HG03442 (cell line): ENCODE data around the gene FXR1.
"Not testable (repeated sequence)": the region's sequence is repeated elsewhere in the genome, so short reads cannot be mapped to it uniquely, and the experiment has no call there.

Source experiments
- ATAC-seq: cut with Tn5 transposase; IDR thresholded peaks from one replicate; pipeline ENCODE4 v1.9.1; 2021; ENCODE audit warnings: mild to moderate bottlenecking, moderate library complexity; ENCODE audit not compliant: unreplicated experiment

FXR1 gene

DNA sequence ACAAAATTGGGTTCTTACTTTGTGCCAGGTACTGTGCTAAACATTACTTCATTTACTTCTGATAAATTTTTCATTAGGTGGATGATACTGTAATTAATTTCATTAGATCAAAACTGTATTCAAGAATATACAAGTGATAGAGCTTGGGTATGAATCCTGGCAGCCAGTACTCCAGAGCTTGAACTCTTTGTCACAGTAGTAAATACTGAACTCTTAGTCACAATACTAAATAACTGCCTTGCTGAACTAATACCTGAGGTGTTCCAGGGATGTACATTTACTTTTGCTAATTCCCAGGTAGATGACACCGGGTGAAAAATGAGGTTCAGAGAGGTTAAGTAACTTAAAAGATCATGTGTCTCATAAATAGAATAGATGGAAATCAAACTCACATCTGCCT is 20.3 kb downstream of the FXR1 start:
- ATAC-seq = no peak

DNA sequence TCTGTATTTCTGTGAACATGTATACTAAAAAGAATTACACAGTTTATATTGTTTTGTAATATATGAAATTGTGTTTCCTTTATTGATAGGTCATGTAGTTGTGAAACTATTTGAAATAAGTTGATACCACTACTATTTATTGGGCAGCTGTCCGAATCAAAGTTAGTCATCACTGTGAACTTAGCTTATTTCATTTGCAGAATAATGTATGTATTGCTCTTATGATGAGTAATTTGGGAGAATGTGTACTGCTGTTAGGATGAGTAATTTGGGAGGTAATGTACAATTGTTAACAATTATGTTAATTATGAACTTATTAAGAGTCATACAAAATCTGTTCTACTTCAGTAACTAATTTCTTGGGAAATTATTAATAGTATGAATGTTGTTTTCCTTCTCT is 22.2 kb downstream of the FXR1 start:
- ATAC-seq = no peak

DNA sequence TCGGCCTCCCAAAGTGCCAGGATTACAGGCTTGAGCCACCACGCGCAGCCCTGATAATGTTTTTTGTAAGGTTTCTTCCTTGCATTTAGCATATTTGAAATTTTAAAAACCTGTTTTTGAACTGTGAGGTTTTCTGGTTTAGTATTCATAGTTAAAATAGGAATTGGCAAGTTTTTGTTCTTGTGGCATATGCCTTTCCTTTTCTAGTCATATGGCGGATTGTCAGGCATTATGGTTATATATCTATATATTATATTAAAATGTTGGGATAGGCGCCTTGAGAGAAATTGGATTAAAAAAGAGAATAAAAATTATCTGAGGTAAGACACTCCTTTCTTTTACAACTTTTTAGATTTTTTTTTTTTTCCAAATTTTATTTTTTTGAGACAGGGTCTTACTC is 28.4 kb downstream of the FXR1 start:
- no peak for ATAC-seq

GRCh38 chr3:180947761-180948390 is 35.4 kb downstream of the FXR1 start:
- ATAC-seq = peak; percentile 92

GRCh38 chr3:180959691-180960090 is 47.2 kb downstream of the FXR1 start:
- ATAC-seq = peak; percentile 50

DNA sequence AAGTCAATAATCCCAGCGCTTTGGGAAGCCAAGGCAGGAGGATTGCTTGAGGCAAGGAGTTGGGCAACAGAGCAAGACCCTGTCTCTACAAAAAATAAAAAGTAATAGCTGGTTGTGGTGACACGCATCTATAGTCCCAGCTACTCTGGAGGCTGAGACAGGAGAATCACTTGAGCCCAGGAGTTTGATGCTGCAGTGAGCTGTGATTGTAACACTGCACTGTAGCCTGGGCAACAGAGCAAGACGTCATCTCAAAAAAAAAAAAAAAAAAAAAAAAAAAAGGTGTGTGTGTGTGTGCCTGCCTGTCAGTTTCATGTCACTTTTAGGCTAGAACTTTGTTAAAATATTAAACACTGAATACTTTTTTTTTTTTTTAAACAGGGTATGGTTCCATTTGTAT is 48.6 kb downstream of the FXR1 start:
- no peak for ATAC-seq

DNA sequence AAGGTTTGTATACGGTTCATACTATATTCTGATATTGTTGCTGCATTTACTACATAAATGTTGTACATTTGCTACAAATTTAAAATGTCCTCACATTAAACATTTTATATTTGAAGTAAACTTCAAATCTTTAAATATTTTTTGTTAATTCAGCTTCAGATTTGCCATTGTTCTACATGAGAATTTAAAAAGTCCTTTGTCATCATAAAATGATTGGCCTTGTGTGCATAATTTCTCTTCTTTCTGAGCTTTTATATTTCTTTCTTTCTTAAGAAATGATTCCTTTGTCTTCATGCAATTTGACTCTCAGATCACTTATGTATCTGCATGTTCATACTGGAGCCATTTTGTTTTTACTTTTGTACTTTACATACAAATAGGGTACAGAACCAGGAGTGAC is 49.1 kb downstream of the FXR1 start:
- no peak for ATAC-seq

- ATAC-seq = no peak
Observed at GRCh38 chr3:180962530-180962929, 50.1 kb downstream of the FXR1 start.

DNA sequence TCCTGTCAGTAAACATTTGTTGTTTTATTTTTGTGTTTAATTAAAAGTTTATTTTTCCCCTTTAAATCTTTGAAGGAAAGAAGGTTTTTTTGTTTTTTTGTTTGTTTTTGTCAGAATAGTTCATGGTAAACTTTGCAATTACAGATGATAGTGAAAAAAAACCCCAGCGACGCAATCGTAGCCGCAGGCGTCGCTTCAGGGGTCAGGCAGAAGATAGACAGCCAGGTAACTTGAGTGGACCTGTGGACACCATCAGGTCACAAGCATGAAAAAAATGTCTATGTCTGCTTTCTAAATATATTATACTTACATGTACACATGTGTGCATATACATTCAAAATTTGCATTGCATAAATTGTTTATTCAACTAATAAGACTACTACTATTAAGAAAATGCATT is 58.5 kb downstream of the FXR1 start:
- no peak for ATAC-seq

DNA sequence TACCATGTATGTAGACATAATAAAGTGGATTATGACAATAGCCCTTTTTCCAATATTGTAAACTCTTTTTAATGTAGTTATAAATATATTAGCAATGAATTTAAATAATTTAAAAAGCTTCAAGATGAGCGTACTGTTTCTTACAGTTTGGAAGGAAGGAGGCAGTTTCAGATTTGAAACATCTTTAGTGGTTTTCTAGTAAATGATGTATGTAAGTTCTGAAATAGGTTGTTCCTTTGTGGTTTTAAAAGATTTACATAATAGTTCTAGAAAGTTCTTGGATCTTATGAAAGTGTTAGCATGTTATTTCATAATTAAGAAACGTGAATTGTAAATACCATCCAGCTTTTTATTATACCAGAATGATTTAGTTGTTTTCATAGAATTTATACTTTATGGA is 61.1 kb downstream of the FXR1 start:
- ATAC-seq = peak; percentile 66

DNA sequence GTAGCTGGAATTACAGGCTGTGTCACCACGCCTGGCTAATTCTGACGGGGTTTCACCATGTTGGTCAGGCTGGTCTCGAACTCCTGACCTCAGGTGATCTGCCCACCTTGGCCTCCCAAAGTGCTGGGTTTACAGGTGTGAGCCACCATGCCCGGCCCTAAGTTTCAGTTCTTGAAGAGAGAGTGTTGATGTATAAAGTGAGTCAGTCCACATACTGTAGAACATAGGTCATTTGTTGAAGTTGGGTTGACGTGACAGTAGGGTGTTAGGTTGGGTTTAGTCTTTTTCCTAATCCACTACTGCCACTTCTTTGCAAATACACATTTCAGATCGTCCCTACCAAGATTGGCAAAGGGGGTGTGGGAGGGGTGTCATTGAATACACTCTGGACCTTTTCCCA is 61.8 kb downstream of the FXR1 start:
- no peak for ATAC-seq

- no peak for ATAC-seq
Observed at GRCh38 chr3:180977498-180977897, 65.0 kb downstream of the FXR1 start.

- ATAC-seq = no peak
Observed at GRCh38 chr3:180979961-180980360, 67.5 kb downstream of the FXR1 start.

DNA sequence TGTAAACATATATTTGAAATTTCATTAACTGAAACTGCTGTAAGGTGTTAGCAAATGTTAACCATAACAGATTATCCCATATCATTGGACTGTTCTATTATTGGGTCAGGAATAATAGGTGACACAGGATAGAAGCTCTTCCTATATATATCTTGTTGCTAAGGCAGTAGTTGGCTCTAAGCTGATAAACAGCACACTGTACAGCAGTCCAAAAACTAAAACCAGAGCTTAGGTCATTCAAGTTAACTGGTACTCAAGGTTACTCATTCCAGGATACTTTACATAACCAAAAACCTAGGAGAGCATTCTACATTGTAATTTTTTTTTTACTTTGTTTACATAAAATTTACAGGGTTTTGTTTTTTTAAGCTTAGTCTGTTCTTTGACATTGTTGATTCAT is 68.1 kb downstream of the FXR1 start:
- peak; percentile 46 for ATAC-seq

DNA sequence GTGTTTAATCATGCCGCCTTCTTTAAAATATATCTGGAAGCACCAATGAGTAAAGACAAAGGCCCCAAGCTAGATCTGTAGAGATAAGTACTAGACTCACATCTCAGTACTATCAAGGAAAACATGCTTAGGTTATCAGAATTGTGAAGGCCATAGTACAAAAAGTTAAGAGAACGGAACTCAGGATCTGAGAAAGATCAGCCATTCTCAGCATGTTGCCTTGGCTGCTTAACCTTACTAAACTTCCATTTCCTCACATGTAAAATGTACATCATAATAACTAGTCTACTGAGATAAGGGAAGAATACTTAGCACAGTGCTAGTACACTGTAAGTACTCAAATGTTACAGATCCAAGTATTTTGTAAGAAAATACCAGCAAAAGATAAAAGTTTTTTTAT is 69.4 kb downstream of the FXR1 start:
- ATAC-seq = no peak

GRCh38 chr3:180983136-180983535 is 70.7 kb downstream of the FXR1 start:
- no peak for ATAC-seq

DNA sequence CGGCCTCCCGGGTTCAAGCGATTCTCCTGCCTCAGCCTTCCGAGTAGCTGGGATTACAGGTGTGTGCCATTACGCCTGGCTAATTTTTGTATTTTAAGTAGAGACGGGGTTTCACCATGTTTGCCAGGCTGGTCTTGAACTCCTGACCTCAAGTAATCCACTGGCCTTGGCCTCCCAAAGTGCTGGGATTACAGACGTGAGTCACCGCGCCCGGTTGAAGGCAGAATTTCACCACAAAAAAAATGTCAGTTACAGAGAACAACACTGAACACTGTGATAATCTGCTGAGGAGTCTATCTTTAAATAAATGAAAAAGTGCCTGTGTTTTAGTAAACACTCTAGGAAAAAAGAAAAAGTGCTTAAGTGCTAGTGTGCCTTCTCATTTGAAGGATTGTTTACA is 73.9 kb downstream of the FXR1 start:
- not testable (repeated sequence) for ATAC-seq

GRCh38 chr3:180987344-180987743 is 74.9 kb downstream of the FXR1 start:
- ATAC-seq = no peak

DNA sequence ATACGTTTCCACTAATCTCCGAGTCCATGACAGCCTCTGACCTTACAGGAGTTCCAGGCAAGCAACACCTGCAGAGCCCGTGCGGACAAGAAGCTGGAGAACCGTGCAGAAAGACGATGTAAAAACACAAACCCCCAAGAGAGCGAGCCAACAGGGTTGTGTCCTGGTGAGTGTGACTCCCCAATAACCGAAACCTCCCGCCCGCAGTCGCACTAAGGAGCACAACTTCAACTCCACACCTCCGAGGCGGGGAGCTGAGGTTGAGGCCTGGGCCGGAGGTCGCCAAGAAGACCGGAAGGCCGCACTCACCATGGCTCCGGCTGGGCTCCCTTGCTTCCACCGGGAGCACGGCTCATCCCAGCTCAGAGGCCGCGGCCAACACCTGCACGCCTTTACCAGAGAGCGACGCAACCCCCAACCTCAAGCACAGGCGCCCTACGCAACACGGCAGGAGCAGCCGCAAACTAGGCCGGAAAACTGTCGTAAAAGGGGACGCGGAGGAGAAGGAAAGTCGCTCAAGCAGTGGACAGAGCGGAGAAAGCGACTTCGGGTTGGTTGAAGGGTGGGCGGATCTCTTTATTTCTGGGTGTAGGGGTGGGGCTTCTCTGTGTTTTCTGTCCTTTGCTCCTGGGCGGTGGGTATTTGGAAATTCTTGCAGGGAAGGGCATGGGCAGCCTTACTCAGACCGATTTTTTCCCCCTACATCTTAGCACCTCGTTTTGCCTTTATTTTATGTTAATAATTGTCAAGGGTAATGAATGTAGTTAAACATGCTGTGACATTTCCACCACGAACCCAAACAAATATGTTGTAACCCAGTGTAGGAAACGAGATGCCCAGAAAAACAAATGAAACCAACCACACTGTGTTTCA is 77.1 kb downstream of the FXR1 start, which contains the start of gene DNAJC19:
Gene DNAJC19, minus strand, starts transcription at position 446 of the 873 bp plus-strand sequence. Its CDS starts 134 bp downstream, at position 312.
- ATAC-seq = peak; percentile 92

GRCh38 chr3:180990505-180990904 is 78.0 kb downstream of the FXR1 start:
- no peak for ATAC-seq

- ATAC-seq = no peak
Observed at GRCh38 chr3:180996415-180996932, 84.0 kb downstream of the FXR1 start.

GRCh38 chr3:181002331-181002730 is 89.9 kb downstream of the FXR1 start:
- not testable (repeated sequence) for ATAC-seq
